ENCODE results near the gene ACER3. TPM values are rescaled to one million over a fixed set of nuclear protein-coding genes. Genes with fewer than 3 reads are reported as not detected.

Gene ACER3
- total RNA-seq, 1 experiment from 2014 or later = 31.0 TPM

GRCh38 chr11:76839311-76839710 is 21.4 kb upstream of the ACER3 start:
- intact Hi-C loops (cut with micrococcal nuclease; ENCODE audit: unreplicated experiment) = no loop called here

GRCh38 chr11:76841923-76842452 is 18.7 kb upstream of the ACER3 start:
- no peak for DNase-seq (ENCODE audit: low spot score)
- H3K27ac ChIP-seq (ENCODE audit: low read depth, low read length, poor library complexity, severe bottlenecking) = no peak overlapping the region
- intact Hi-C loops (cut with micrococcal nuclease; ENCODE audit: unreplicated experiment) = no loop called here
- ChIA-PET CTCF (no interaction called here), POLR2A (ENCODE audit: low non-redundant PET) (no interaction called here)
- no peak overlapping the region for H3K4me3 ChIP-seq (ENCODE audit: low read depth, low read length, poor library complexity, severe bottlenecking)
- H3K27me3 ChIP-seq (replicated peaks; ENCODE audit: insufficient read depth, low read depth, low read length, poor library complexity) = peaks cover 4% of the 10 kb centered on the region
- H3K36me3 ChIP-seq (ENCODE audit: insufficient read depth, low read length, poor library complexity, severe bottlenecking) = no peaks in the 10 kb centered on the region
- TF ChIP-seq, protein P1, sequence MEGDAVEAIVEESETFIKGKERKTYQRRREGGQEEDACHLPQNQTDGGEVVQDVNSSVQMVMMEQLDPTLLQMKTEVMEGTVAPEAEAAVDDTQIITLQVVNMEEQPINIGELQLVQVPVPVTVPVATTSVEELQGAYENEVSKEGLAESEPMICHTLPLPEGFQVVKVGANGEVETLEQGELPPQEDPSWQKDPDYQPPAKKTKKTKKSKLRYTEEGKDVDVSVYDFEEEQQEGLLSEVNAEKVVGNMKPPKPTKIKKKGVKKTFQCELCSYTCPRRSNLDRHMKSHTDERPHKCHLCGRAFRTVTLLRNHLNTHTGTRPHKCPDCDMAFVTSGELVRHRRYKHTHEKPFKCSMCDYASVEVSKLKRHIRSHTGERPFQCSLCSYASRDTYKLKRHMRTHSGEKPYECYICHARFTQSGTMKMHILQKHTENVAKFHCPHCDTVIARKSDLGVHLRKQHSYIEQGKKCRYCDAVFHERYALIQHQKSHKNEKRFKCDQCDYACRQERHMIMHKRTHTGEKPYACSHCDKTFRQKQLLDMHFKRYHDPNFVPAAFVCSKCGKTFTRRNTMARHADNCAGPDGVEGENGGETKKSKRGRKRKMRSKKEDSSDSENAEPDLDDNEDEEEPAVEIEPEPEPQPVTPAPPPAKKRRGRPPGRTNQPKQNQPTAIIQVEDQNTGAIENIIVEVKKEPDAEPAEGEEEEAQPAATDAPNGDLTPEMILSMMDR (conservative IDR thresholded peaks at IDR 0.05; ENCODE audit: low read depth, low read length) = no peak
- TF ChIP-seq EZH2 (IDR thresholded peaks at IDR 0.05; ENCODE audit: borderline replicate concordance, low read depth, low read length, poor library complexity, severe bottlenecking) = no peak
- no peaks in the 10 kb centered on the region for H3K9me3 ChIP-seq (ENCODE audit: low read depth, low read length, poor library complexity, severe bottlenecking)
- no TSS peak for BruUV-seq (replicated peaks)
- H3K4me1 ChIP-seq (ENCODE audit: insufficient read depth, low read length, poor library complexity, severe bottlenecking) = no peaks in the 10 kb centered on the region

More at GRCh38 chr11:76839311-76839710, 21.4 kb upstream of the ACER3 start:
- TF ChIP-seq, protein P1 (conservative IDR thresholded peaks at IDR 0.05; ENCODE audit: low read depth, low read length) = no peak
- no peak for TF ChIP-seq EZH2 (IDR thresholded peaks at IDR 0.05; ENCODE audit: borderline replicate concordance, low read depth, low read length, poor library complexity, severe bottlenecking)
- DNase-seq (ENCODE audit: low spot score) = no peak
- no TSS peak for BruUV-seq (replicated peaks)
- ChIA-PET POLR2A (ENCODE audit: low non-redundant PET) (no interaction called here), CTCF (no interaction called here)
- Histone ChIP-seq H3K4me3 (ENCODE audit: low read depth, low read length, poor library complexity, severe bottlenecking) (no peak overlapping the region), H3K4me1 (ENCODE audit: insufficient read depth, low read length, poor library complexity, severe bottlenecking) (peaks cover 5% of the 10 kb centered on the region), H3K36me3 (ENCODE audit: insufficient read depth, low read length, poor library complexity, severe bottlenecking) (no peaks in the 10 kb centered on the region), H3K9me3 (ENCODE audit: low read depth, low read length, poor library complexity, severe bottlenecking) (no peaks in the 10 kb centered on the region), H3K27ac (ENCODE audit: low read depth, low read length, poor library complexity, severe bottlenecking) (no peak overlapping the region), H3K27me3 (replicated peaks; ENCODE audit: insufficient read depth, low read depth, low read length, poor library complexity) (peaks cover 4% of the 10 kb centered on the region)

- Histone ChIP-seq H3K4me1 (ENCODE audit: insufficient read depth, low read length, poor library complexity, severe bottlenecking) (no peaks in the 10 kb centered on the region), H3K27ac (ENCODE audit: low read depth, low read length, poor library complexity, severe bottlenecking) (no peak overlapping the region), H3K9me3 (ENCODE audit: low read depth, low read length, poor library complexity, severe bottlenecking) (no peaks in the 10 kb centered on the region), H3K27me3 (replicated peaks; ENCODE audit: insufficient read depth, low read depth, low read length, poor library complexity) (peaks cover 8% of the 10 kb centered on the region), H3K4me3 (ENCODE audit: low read depth, low read length, poor library complexity, severe bottlenecking) (no peak overlapping the region), H3K36me3 (ENCODE audit: insufficient read depth, low read length, poor library complexity, severe bottlenecking) (no peaks in the 10 kb centered on the region)
- intact Hi-C loops (cut with micrococcal nuclease; ENCODE audit: unreplicated experiment) = no loop called here
- ChIA-PET CTCF (no interaction called here), POLR2A (ENCODE audit: low non-redundant PET) (no interaction called here)
- BruUV-seq (replicated peaks) = no TSS peak
- DNase-seq (ENCODE audit: low spot score) = no peak
- TF ChIP-seq, protein P1 (conservative IDR thresholded peaks at IDR 0.05; ENCODE audit: low read depth, low read length) = no peak
- TF ChIP-seq EZH2 (IDR thresholded peaks at IDR 0.05; ENCODE audit: borderline replicate concordance, low read depth, low read length, poor library complexity, severe bottlenecking) = no peak
Measured at GRCh38 chr11:76843907-76844306, 16.8 kb upstream of the ACER3 start.
